Neural progenitor cell (in vitro differentiated cells): ENCODE data around the gene PLVAP. TPM values are rescaled to one million over a fixed set of nuclear protein-coding genes. Genes with fewer than 3 reads are reported as not detected.
A peak's percentile ranks its signal among the peaks of the same experiment; 100 is the strongest.

ENCODE experiments used
- DNase-seq: peaks from one replicate; pipeline ENCODE4 v3.0.0-alpha.2; 2016; ENCODE audit warnings: low spot score
- H2AFZ ChIP-seq: fragments of 200-600 bp; sonication (generic); replicated peaks from 2 replicates; pipeline ENCODE4 v1.6.1; 2016; ENCODE audit warnings: antibody characterized with exemption
- H3F3A ChIP-seq: fragments of 200-600 bp; sonication (generic); 2 replicates; pipeline ENCODE4 v1.6.1; 2016; ENCODE audit warnings: antibody characterized with exemption, low read depth
- H3K27ac ChIP-seq: fragments of 200-600 bp; sonication (generic); 2 replicates; pipeline ENCODE4 v1.5.1; 2016; ENCODE audit warnings: mild to moderate bottlenecking
- H3K27me3 ChIP-seq: fragments of 200-600 bp; sonication (generic); 2 replicates; pipeline ENCODE4 v1.6.1; 2016; ENCODE audit warnings: mild to moderate bottlenecking, moderate library complexity
- H3K36me3 ChIP-seq: fragments of 200-600 bp; sonication (generic); 2 replicates; pipeline ENCODE4 v1.5.1; 2016
- H3K4me1 ChIP-seq: fragments of 200-600 bp; sonication (generic); 2 replicates; pipeline ENCODE4 v1.6.1; 2016; ENCODE audit warnings: mixed run types
- H3K4me2 ChIP-seq: fragments of 200-600 bp; sonication (generic); 2 replicates; pipeline ENCODE4 v1.6.1; 2016
- H3K4me3 ChIP-seq: fragments of 200-600 bp; sonication (generic); 2 replicates; pipeline ENCODE4 v1.5.1; 2016
- H3K79me2 ChIP-seq: fragments of 200-600 bp; sonication (generic); 2 replicates; pipeline ENCODE4 v1.6.1; 2016; ENCODE audit warnings: low read depth
- H3K9ac ChIP-seq: fragments of 200-600 bp; sonication (generic); 2 replicates; pipeline ENCODE4 v1.6.1; 2016
- H3K9me3 ChIP-seq: fragments of 200-600 bp; sonication (generic); 2 replicates; pipeline ENCODE4 v1.5.1; 2016; ENCODE audit warnings: low read depth
- H4K20me1 ChIP-seq: fragments of 200-600 bp; sonication (generic); 2 replicates; pipeline ENCODE4 v1.6.1; 2016; ENCODE audit warnings: low read depth
- H3K27ac Mint-ChIP-seq: 3 replicates; pipeline ENCODE4 v1.8.0; 2021; ENCODE audit warnings: mixed read lengths
- H3K27me3 Mint-ChIP-seq: 2 replicates; pipeline ENCODE4 v1.8.0; 2022; ENCODE audit warnings: low read depth, mild to moderate bottlenecking, inconsistent platforms, moderate library complexity, mixed read lengths; ENCODE audit not compliant: insufficient read depth
- H3K36me3 Mint-ChIP-seq: 3 replicates; pipeline ENCODE4 v1.8.0; 2021; ENCODE audit warnings: mixed read lengths
- H3K4me1 Mint-ChIP-seq: 3 replicates; pipeline ENCODE4 v1.8.0; 2021; ENCODE audit warnings: mixed read lengths
- H3K4me3 Mint-ChIP-seq: 3 replicates; pipeline ENCODE4 v1.8.0; 2021; ENCODE audit warnings: mild to moderate bottlenecking, moderate library complexity, mixed read lengths
- H3K9me3 Mint-ChIP-seq: 3 replicates; pipeline ENCODE4 v1.8.0; 2020; ENCODE audit warnings: mixed read lengths
- EZH2 ChIP-seq: fragments of 200-600 bp; sonication (generic); IDR thresholded peaks from 2 replicates; pipeline ENCODE4 v1.6.1; 2017; ENCODE audit warnings: antibody characterized with exemption, mild to moderate bottlenecking, moderate library complexity
- EZH2phosphoT487 ChIP-seq: fragments of 200-600 bp; sonication (generic); IDR thresholded peaks from 2 replicates; pipeline ENCODE4 v1.6.1; 2017; ENCODE audit warnings: antibody characterized with exemption
- total RNA-seq: library from RNA; depleted of rRNA; stranded (reverse); fragments of >200 nt; gene quantifications from 2 replicates; pipeline ENCODE4 v1.2.3, GENCODE V29; 2015; ENCODE audit warnings: low replicate concordance
- TF ChIP-seq, protein P1 (sequence below): fragments of 200-600 bp; sonication (generic); IDR thresholded peaks from 2 replicates; pipeline ENCODE4 v1.5.1; 2017; ENCODE audit warnings: antibody characterized with exemption, mild to moderate bottlenecking

Gene PLVAP
- total RNA-seq, 1 donor from 2014 or later: 0.11 TPM

DNA sequence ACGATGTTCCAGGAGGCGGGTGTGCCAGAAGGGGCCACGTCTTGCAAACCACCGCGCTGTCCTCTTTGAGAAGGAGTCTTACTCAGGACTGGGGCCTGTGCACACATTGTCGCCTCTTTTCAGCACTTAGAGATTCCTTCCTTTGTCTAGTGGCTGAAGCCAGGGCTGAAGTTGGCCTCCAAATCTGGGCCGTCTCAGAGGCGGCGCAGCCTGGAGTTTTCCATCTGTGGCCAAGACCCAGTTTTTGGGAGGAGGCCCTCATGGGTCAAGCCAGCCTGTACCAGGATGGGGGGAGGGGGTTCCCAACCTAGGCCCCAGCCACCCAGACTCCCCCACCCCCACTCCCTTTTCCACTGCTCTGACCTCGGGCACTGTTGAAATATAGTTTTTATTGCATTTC, 54.3 kb downstream of the PLVAP start:
- H2AFZ ChIP-seq: no peak overlapping the region
- DNase-seq: no peak
- peak overlapping the region; percentile 27 for H3K27ac ChIP-seq
- no peaks in the 10 kb centered on the region for H3K9me3 Mint-ChIP-seq
- H3K4me3 Mint-ChIP-seq: peak overlapping the region; percentile 48
- H3K27me3 Mint-ChIP-seq: peaks cover 4% of the 10 kb centered on the region
- no peak overlapping the region for H3K4me3 ChIP-seq
- H3K4me1 ChIP-seq: peaks cover 15% of the 10 kb centered on the region
- H4K20me1 ChIP-seq: peaks cover 6% of the 10 kb centered on the region
- no peak overlapping the region for H3K27ac Mint-ChIP-seq
- H3K4me1 Mint-ChIP-seq: peaks cover 4% of the 10 kb centered on the region
- no peaks in the 10 kb centered on the region for H3K36me3 ChIP-seq
- no peaks in the 10 kb centered on the region for H3K27me3 ChIP-seq
- H3K4me2 ChIP-seq: no peak overlapping the region
- H3F3A ChIP-seq: peaks cover 28% of the 10 kb centered on the region
- no peak overlapping the region for H3K9ac ChIP-seq
- TF ChIP-seq EZH2 (no peak), EZH2phosphoT487 (no peak)
- TF ChIP-seq, protein P1, sequence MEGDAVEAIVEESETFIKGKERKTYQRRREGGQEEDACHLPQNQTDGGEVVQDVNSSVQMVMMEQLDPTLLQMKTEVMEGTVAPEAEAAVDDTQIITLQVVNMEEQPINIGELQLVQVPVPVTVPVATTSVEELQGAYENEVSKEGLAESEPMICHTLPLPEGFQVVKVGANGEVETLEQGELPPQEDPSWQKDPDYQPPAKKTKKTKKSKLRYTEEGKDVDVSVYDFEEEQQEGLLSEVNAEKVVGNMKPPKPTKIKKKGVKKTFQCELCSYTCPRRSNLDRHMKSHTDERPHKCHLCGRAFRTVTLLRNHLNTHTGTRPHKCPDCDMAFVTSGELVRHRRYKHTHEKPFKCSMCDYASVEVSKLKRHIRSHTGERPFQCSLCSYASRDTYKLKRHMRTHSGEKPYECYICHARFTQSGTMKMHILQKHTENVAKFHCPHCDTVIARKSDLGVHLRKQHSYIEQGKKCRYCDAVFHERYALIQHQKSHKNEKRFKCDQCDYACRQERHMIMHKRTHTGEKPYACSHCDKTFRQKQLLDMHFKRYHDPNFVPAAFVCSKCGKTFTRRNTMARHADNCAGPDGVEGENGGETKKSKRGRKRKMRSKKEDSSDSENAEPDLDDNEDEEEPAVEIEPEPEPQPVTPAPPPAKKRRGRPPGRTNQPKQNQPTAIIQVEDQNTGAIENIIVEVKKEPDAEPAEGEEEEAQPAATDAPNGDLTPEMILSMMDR: no peak
- peaks cover 3% of the 10 kb centered on the region for H3K36me3 Mint-ChIP-seq
- H3K79me2 ChIP-seq: no peaks in the 10 kb centered on the region
- H3K9me3 ChIP-seq: no peaks in the 10 kb centered on the region

DNA sequence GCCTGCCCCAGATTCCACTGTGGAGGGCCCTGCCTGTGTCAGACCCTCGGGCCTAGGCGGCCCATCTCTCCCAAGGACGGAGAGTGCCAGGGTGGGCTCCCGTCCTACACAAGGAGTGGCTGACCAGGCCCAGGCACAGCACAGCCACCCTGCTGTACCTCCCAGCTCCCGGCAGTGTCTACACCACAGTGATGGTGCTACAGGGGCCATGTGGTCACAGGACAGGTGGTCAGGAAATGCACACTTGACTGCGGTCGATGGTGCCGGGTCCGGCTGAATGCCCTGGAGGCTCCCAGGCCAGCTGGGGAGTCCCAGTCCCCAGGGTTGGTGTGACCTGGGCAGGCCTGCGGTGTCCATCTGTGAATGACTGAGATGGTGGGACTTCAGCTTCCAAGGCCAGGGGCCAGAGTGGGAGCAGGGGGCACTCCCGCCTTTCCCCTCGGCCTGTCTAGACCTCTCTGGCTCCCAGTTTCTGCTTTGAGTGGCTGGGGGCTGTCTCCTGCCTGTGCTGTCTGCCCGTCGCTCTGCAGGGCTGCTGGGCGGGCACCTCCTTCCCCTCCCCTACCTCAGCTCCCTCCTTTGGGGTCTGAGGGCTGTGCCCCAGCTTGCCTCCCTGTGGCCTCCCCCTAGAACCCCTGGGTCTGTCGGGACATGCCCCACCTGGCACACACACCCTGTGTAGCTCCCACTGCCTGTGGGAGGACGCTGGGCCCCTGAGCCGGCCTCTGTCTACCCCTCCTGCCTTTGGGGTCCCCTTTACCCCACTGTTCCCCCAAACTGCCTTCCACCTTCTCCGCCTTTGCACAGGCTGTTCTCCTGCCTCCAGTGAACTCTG, 55.3 kb downstream of the PLVAP start:
- no peak for DNase-seq
- H3F3A ChIP-seq: peaks cover 18% of the 10 kb centered on the region
- H3K27me3 ChIP-seq: no peaks in the 10 kb centered on the region
- peaks cover 6% of the 10 kb centered on the region for H4K20me1 ChIP-seq
- H3K27me3 Mint-ChIP-seq: peaks cover 4% of the 10 kb centered on the region
- no peak overlapping the region for H3K4me3 ChIP-seq
- H2AFZ ChIP-seq: no peak overlapping the region
- H3K9me3 ChIP-seq: no peaks in the 10 kb centered on the region
- H3K4me3 Mint-ChIP-seq: peak overlapping the region; percentile 48
- H3K4me1 Mint-ChIP-seq: no peaks in the 10 kb centered on the region
- no peak overlapping the region for H3K4me2 ChIP-seq
- TF ChIP-seq, protein P1: no peak
- TF ChIP-seq EZH2phosphoT487 (no peak), EZH2 (no peak)
- H3K9me3 Mint-ChIP-seq: no peaks in the 10 kb centered on the region
- peak overlapping the region; percentile 27 for H3K27ac ChIP-seq
- peaks cover 9% of the 10 kb centered on the region for H3K4me1 ChIP-seq
- H3K9ac ChIP-seq: no peak overlapping the region
- no peaks in the 10 kb centered on the region for H3K79me2 ChIP-seq
- H3K36me3 Mint-ChIP-seq: peaks cover 3% of the 10 kb centered on the region
- H3K27ac Mint-ChIP-seq: peak overlapping the region; percentile 74
- H3K36me3 ChIP-seq: no peaks in the 10 kb centered on the region

DNA sequence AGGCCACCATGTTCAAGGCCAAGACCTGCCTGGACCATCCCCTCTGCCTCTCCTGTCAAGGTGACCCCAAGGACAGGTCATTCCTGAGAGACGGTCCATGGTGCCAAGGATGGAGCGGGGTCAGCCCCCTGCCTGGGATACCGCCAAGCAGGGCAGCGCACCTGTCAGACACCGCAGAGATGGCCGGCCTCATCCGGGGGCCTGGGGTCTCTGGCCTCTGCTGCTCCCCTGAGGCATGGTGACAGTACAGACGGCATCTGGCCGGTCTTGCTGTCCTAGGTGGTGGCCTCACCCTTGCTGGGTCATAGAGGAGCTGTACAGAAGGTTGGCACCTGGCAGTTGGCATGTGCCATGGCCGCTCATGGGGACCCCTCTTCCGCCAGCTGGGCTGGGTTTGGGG, 56.7 kb downstream of the PLVAP start:
- no peak overlapping the region for H3K27ac Mint-ChIP-seq

More for the DNA sequence above, 56.7 kb downstream of the PLVAP start:
- Histone ChIP-seq H3K4me2 (no peak overlapping the region), H4K20me1 (peaks cover 6% of the 10 kb centered on the region), H3K36me3 (no peaks in the 10 kb centered on the region), H3K27ac (no peak overlapping the region), H3K79me2 (no peaks in the 10 kb centered on the region), H3F3A (peaks cover 7% of the 10 kb centered on the region), H3K4me1 (no peaks in the 10 kb centered on the region), H3K4me3 (no peak overlapping the region), H3K9ac (no peak overlapping the region), H3K9me3 (no peaks in the 10 kb centered on the region), H2AFZ (no peak overlapping the region), H3K27me3 (no peaks in the 10 kb centered on the region)
- H3K4me1 Mint-ChIP-seq: no peaks in the 10 kb centered on the region
- peaks cover 4% of the 10 kb centered on the region for H3K27me3 Mint-ChIP-seq
- peaks cover 10% of the 10 kb centered on the region for H3K36me3 Mint-ChIP-seq
- DNase-seq: no peak
- TF ChIP-seq, protein P1: no peak
- TF ChIP-seq EZH2 (no peak), EZH2phosphoT487 (no peak)
- no peaks in the 10 kb centered on the region for H3K9me3 Mint-ChIP-seq
- H3K4me3 Mint-ChIP-seq: no peak overlapping the region
